Thyroid gland (tissue), 4 donors: ENCODE data around the gene TALDO1.

ENCODE experiments used
- CTCF ChIP-seq, 6 experiments: fragments of 200-600 bp in 3 of 6; fragments of 450-650 bp in 3 of 6; sonication (generic) in 3 of 6; IDR thresholded peaks; one replicate each; pipeline ENCODE4 v1.5.1; 2016 to 2019; ENCODE audit warnings: antibody characterized with exemption in 6 of 6, mild to moderate bottlenecking in 2 of 6, inconsistent platforms in 1 of 6, moderate library complexity in 1 of 6
- POLR2A ChIP-seq, 2 donors: fragments of 450-650 bp; IDR thresholded peaks; one replicate each; pipeline ENCODE4 v1.6.1; 2017; ENCODE audit warnings: antibody characterized with exemption in 2 of 2, mild to moderate bottlenecking in 2 of 2, moderate library complexity in 1 of 2

- TF ChIP-seq CTCF (IDR thresholded peaks at IDR 0.05) (no peak), POLR2A (IDR thresholded peaks at IDR 0.05) (no peak)
Observed at GRCh38 chr11:776263-776560, 28.9 kb downstream of the TALDO1 start.
